Gastrocnemius medialis (tissue), 4 donors: ENCODE results near the gene CYP2D6.

ENCODE experiments used
- CTCF ChIP-seq, 5 experiments: fragments of 450-650 bp in 3 of 5; fragments of 200-600 bp in 2 of 5; sonication (generic) in 2 of 5; IDR thresholded peaks in 4 of 5; conservative IDR thresholded peaks in 1 of 5; 1 replicate in 4 of 5; 2 replicates in 1 of 5; pipeline ENCODE4 v1.5.1; 2016 to 2019; ENCODE audit warnings: antibody characterized with exemption in 5 of 5, mild to moderate bottlenecking in 3 of 5, moderate library complexity in 3 of 5
- POLR2A ChIP-seq, 2 donors: fragments of 450-650 bp; IDR thresholded peaks; one replicate each; pipeline ENCODE4 v1.6.1; 2017; ENCODE audit warnings: antibody characterized with exemption in 2 of 2, mild to moderate bottlenecking in 2 of 2, moderate library complexity in 2 of 2

GRCh38 chr22:42142771-42143461 is 12.3 kb upstream of the CYP2D6 start:
- TF ChIP-seq CTCF (IDR thresholded peaks at IDR 0.05 in 4 of 5, conservative IDR thresholded peaks at IDR 0.05 in 1 of 5), result no peak
- TF ChIP-seq POLR2A (IDR thresholded peaks at IDR 0.05), result no peak
